HS-27A (cell line): ENCODE measurements around the gene ETAA1.

Experiments
- DNase-seq: peaks from one replicate; pipeline ENCODE4 v3.0.0-alpha.2; 2012; ENCODE audit warnings: low read depth, missing footprints

The ETAA1 gene

GRCh38 chr2:67397143-67397986 lies at the start of gene ETAA1:
Gene ETAA1, plus strand, starts transcription at chr2:67397333. Its CDS starts 116 bp downstream, at chr2:67397449.
- no peak for DNase-seq

GRCh38 chr2:67366832-67367412 lies 30.2 kb upstream of the ETAA1 start:
- no peak for DNase-seq

- no peak for DNase-seq
Observed at GRCh38 chr2:67374481-67374880, 22.7 kb upstream of the ETAA1 start.

GRCh38 chr2:67374949-67375348 lies 22.2 kb upstream of the ETAA1 start:
- DNase-seq: no peak

DNA sequence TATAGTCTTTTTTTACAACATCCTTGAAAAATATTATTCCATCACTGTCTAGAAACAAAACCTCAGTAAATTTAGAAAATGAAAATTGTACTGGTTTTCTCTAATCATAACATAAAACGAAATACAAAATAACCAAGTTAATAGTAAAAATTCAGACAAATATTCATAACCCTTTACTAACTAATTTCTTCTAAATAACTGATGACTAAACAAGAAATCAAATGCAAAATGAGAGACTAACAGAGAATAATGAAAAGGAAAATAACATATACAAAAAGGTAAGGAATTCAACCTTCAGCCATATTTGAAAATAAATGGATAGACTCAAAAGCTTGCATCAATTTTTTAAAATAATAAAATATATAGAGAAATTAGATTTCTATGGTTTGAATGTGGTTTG lies 18.6 kb upstream of the ETAA1 start:
- DNase-seq: no peak

- no peak for DNase-seq
Observed at GRCh38 chr2:67379048-67379447, 18.1 kb upstream of the ETAA1 start.

DNA sequence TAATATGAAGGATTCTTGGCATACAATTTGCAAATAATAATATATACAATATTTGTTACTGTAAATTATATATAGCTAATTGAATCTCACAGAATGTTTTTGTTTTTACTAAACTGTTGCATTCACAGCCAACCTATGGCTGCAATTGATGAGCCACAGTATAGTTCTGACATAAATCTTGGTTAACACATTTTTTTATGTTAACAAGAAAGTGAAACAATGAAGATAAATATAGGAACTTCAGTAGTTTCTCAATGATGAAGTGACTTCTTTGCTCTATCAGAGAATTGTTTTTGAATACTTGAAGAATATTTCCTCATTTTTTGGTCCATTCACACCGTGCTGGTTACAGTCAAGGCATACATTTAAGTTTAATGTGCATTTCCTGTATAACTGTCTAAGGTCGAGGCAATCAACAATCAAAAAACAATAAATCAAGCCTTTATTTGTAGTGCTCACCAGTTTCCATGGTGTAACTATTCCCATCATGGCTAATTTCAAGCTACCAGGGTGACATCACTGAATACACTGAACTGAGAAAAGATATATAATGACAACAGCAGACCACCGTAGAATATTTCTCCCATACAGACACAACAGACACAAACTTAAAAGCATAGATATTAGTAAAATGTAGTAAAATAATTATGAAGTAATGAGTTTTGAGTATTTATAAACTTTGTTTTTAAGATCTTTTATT lies 12.9 kb upstream of the ETAA1 start:
- no peak for DNase-seq

DNA sequence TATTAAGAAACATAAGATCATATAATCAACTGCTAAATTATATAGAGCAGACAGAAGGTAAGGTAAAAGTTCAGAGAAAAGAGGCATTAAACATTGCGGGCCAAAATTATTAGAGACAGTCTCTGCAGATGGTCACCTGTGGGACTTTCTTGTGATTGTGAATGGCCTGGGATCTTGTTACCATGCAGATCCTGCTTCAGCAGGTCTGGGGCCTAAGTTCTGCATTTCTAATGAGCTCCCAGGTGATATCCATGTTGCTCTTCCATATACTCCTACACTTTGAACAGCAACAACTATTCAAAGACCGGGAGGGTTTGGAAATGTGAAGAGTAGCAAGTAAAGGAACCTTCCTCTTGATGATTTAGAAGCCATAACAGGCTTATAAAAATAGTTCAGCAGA lies 8.5 kb upstream of the ETAA1 start:
- DNase-seq: no peak

DNA sequence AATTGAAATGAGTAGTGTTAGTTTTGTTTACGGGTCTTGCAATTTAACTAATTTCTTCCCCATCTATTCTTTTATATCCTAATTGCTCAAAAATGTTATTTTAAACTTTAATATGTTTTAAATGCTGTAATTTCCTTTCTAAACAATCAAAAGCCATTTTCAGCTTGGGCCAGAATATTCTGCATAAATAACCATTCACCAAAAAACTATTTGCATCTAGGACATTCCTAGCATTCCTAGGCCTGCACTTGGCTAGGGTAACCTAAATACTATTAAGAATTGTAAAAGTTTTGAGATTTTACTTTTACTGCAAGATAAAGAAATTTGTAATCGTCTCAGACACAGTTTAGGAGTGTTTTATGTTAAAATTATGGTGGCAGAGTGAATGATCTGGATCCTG lies 7.8 kb upstream of the ETAA1 start:
- DNase-seq: no peak

- DNase-seq: no peak
Observed at GRCh38 chr2:67389788-67390187, 7.3 kb upstream of the ETAA1 start.

- DNase-seq: no peak
Observed at GRCh38 chr2:67393237-67393636, 3.9 kb upstream of the ETAA1 start.

- DNase-seq: no peak
Observed at GRCh38 chr2:67394734-67395133, 2.4 kb upstream of the ETAA1 start.

DNA sequence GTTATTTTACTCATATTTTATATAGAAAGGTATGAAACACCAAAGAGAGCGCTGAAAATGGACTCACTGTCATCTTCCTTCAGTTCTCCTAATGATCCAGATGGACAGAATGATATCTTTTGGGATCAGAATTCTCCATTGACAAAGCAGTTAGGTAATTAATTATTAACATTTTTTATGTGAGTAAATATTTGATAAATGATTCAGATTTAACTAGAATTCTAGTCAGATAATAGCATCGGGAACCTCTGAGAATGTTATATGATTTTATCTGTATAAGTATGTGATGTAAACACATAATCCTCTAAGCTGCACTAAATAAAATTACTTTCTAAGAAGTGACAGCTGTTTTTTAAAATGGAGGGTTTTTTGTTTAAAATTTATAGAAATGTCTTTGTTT lies 2.0 kb downstream of the ETAA1 start:
- DNase-seq: no peak

- DNase-seq: no peak
Observed at GRCh38 chr2:67399831-67400489, 2.8 kb downstream of the ETAA1 start.

- DNase-seq: no peak
Observed at GRCh38 chr2:67400560-67401485, 3.7 kb downstream of the ETAA1 start.

GRCh38 chr2:67408346-67408745 lies 11.2 kb downstream of the ETAA1 start:
- no peak for DNase-seq

GRCh38 chr2:67412424-67412823 lies 15.3 kb downstream of the ETAA1 start:
- DNase-seq: no peak

DNA sequence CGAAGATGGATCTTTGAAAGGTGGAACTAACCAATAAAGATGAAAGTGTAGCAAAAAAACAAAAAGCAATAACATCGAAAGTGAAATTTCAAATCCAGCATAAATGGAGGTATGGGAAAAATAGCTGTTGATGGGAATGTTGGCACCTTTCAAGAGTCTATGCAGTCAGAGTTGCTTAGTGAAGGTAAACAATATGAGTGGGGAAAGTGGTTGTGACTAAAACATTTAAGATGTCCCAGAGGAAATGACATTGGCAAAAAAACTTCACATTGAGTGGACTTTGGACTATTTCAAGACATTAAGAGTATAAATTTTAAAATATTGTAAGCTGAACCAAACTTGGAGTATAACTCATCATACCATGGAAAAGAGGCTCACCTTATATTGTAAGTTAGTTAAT lies 17.7 kb downstream of the ETAA1 start:
- DNase-seq: no peak

GRCh38 chr2:67416136-67416535 lies 19.0 kb downstream of the ETAA1 start:
- no peak for DNase-seq

- no peak for DNase-seq
Observed at GRCh38 chr2:67423489-67423888, 26.4 kb downstream of the ETAA1 start.

- no peak for DNase-seq
Observed at GRCh38 chr2:67436221-67436620, 39.1 kb downstream of the ETAA1 start.

GRCh38 chr2:67437114-67437513 lies 40.0 kb downstream of the ETAA1 start:
- DNase-seq: no peak
